Neural progenitor cell (in vitro differentiated cells): ENCODE data around the gene SPOPL.

Experiments
- CTCF ChIP-seq: fragments of 200-600 bp; sonication (generic); IDR thresholded peaks from 2 replicates; pipeline ENCODE4 v1.5.1; 2017; ENCODE audit warnings: antibody characterized with exemption, mild to moderate bottlenecking
- EZH2 ChIP-seq: fragments of 200-600 bp; sonication (generic); IDR thresholded peaks from 2 replicates; pipeline ENCODE4 v1.6.1; 2017; ENCODE audit warnings: antibody characterized with exemption, mild to moderate bottlenecking, moderate library complexity
- EZH2phosphoT487 ChIP-seq: fragments of 200-600 bp; sonication (generic); IDR thresholded peaks from 2 replicates; pipeline ENCODE4 v1.6.1; 2017; ENCODE audit warnings: antibody characterized with exemption

GRCh38 chr2:138602166-138602460 lies 100.5 kb downstream of the SPOPL start:
- TF ChIP-seq CTCF = no peak
- no peak for TF ChIP-seq EZH2
- TF ChIP-seq EZH2phosphoT487 = no peak
